T-helper 1 cell treated with Interleukin-12 subunit alpha and Interleukin-12 subunit beta and Interleukin-4 antibody, amounts not matched to agents 30 ng/mL and 1 ng/mL, for 36 hours (primary cell): Measurements from ENCODE around the gene MEGF6. TPM values are rescaled to one million over a fixed set of nuclear protein-coding genes. Genes with fewer than 3 reads are reported as not detected.

Experiments
- intact Hi-C: fragments of 100-400 bp; cut with micrococcal nuclease; formaldehyde crosslinking; loops from one replicate; pipeline ENCODE4 v1.15.1; 2024
- total RNA-seq: library from RNA; stranded (reverse); gene quantifications from 2 replicates; pipeline ENCODE4 v1.2.3, GENCODE V29; 2022

The MEGF6 gene
- total RNA-seq, 1 donor from 2014 or later: 9.6 TPM

DNA sequence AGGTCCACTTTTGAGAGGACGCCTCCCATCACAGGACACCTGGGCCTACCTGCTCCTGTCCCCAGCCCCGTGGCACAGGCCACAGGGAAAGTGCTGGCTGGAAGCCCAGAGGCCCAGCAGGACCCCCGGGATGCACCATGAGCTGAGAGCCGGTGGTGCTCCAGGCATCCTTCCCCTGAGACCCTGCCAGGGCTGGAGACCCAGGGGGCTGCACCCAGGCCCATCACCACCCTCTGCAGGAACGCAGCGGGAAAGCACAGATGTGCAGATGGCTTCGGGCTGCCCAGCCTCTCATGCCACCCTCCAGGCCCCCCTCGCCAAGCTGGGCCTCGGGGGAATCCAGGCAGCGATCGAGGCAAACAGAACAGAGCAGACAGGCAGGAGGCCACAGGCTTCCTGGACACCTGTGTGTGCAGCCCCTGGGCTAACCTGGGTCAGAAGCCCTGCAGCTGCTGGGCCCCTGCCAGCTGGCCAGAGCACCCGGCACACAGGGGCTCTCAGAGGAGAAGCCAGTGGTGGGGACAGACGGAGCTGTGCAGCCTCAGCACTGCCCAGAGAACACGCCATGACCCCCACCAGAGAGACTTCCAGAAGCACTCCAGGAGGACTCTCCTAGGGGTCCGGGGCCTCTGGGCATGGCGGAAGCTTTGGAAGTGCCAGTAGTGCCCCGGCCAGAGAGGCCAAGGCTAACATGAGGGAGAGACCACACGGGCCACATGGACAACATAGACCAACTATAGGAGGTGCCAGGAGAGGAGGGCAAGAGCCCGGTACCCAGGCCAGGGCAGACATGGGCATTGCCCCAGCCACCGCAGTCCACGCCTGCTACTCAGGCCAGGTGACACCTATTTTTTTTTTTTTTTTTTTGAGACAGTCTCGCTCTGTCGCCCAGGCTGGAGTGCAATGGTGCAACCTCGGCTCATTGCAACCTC lies 85.5 kb downstream of the MEGF6 start:
- intact Hi-C loops: no loop called here

DNA sequence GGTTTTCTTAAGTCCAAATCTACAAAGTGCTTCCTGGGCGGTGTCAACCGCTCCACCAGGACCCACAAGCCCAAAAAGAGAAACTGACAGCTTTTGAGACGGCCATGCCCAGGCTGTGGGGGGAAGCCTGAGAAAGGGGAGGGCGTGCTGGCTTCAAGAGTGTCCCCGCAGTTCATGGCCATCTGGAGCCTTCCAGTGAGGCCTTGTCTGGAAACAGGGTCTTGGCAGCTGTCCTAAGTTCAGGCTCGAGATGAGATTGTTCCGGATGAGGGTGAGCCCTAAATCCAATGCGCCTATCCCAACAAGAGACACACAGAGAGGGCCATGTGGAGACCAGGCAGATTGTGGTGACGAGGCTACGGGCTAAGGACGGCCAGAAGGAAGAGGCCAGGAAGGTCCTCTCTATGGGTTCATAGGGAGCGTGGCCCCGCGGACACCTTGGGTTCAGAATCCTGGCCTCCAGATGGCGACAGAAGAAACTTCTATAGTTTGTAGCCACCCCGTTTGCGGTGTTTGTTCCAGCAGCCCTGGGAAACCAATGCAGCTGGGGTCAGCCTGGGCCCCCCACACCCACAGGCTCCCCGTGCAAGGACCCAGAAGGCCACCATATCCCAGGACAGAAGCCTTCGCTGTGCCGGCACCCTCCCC lies 86.6 kb downstream of the MEGF6 start:
- intact Hi-C loops: no loop called here

DNA sequence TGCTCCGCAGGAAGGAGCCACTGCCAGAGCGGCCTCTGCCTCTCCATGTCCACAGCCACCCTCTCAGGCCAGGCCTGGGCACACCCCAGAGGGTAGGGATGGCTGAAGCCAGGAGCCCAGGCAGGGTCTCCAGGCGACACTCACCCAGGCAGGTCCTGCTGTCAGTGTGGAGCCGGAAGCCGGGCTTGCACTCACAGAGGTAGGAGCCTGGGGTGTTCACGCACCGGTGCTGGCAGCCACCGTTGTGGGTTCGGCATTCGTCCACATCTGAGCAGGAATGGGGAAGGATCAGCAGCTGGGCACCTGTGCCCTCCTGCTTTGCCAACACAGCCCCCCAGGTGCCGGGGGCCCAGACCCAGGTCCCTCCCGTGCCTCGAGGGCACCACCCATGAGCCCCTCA lies 87.3 kb downstream of the MEGF6 start:
- intact Hi-C loops: no loop called here

DNA sequence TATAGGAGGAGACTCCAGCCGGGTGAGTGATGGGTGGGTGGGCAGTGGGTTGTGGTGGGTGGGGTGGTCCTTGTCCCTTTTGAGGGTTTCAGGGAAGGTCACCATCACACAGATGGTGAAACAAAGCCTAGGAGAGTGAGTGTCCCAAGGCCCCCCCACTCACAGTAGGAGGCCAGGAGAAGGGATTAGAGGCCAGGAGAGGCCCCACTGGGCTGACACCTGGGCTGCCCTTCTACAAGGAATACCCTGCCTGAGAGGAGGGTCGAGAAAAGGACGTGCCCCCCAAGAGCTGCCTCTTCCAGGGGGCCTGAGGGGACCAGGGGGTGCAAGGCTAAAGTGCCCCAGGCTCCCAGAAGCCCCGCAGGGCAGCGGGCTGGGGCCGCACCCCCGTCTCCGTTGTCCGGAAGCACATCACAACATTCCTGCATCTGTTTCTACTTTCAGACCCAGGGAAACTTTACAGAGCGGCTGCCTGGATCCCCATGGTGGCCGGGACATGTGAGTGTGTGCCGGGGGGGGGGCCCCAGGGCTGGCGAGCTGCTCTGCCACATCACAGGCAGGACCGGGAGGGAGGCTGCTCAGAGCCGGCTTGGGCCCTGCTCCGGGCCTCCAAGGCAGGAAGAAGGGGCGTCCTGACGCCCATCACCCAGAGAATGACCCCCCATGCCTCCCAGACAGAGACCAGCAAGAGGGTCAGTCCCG lies 88.6 kb downstream of the MEGF6 start:
- intact Hi-C loops: no loop called here

DNA sequence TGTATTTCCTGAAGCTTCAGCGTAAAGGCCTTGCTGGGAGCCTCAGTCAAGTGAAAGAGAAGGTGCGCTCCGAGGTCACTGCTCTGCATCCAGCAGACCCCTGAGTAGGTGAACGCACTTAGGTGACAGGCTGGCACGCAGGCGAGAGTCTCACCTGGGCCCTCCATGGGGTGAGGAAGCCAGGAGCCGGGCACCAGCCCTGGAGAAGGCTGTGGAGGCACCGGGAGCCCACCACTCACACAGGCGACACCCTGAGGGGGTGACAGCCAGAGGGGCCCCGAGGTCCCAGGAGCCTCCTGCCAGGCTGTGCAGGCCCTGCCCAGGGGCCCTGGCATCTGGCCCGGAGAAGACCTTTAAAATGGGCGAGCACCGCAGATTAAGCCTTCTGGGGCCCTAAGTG lies 89.2 kb downstream of the MEGF6 start:
- intact Hi-C loops: no loop called here

DNA sequence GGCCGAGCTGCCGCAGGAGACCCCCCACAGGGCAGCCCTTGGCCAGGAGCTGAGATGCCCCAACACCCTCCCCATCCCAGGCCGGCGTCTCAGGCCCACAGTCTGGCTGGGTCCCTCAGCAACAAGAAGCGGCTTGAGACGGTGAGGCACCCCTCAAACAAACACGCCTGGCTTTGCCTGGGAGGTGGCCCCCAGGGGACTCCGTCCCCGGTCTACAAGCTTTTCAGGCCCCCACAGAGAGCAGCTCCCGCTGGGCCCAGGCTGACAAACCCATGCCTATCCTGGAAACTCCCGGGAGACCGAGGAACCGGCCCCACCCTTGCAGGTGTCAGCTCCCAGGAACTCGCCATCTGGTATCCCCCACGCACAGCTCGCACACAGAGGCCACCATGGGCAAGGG lies 89.9 kb downstream of the MEGF6 start:
- intact Hi-C loops: no loop called here

DNA sequence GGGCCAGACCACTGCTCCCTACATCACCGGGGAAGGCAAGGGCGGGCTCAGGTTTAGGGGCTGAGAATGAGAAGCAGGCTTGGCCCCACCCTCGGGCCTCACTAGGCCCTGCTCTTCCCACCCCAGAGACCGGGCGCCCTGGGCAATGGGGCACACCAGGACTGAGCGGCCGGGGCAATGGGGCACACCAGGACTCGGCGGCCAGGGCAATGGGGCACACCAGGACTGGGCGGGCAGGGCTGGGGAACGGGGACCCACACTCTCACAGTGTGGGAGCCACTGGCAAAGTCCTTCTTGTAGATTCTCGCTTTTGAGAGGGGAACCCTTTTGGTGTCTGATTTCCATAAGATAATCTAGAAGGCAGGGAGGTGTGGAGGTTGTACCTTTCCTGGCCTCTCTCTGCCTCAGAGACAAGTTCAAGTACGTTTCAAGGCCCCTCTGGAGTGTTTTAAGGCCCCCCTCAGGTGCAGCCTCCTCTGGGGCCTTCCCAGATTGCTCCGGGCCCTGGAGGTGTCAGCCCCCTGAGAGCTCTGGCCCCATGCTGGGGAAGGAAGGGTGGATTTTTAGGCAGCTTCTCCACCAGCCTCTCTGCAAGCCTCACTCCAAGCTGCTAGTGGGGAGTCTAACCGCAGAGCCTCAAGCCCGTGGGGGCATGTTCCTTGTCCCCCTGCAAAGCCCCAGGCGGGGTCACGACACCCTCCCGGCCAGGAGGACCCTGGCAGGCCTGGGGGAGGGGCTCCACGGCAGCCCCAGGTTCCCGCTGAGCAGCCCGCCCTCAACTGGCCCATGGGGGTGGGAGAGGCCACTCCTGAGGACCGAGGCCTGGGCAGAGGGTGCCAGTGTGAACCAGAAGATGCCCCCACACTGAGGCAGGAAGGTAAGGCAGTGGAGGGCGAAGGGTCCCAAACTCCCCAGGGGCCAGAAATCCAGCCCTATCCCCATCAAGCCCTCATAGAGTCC lies 90.6 kb downstream of the MEGF6 start:
- intact Hi-C loops: no loop called here

DNA sequence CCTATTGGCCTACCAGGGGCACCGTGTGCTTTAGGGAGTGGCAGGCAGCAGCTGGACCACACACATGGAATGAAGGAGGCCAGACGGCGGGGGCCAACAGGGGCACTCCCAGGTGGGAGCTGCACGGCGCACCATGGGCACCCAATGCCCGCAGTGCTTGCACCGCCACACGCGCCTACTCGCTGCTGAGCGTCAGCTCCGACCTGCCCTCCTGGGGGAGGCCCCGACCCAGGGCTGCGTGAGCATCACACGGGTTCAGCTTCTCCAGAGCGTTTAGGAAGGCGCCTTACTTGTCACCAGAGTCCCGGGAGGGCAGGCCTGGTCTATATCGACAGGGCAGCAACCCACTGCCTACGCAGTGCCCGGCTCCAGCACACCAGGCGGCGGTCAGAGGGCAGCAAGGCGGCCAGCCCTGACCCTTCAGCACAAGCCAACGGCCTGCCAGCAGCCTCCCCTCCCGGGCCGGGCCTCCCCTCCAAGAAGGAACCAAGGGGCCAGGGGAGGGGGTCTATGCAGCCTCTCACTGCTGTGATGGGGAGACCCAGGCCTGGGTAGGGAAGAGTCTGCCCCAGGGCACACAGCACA lies 91.9 kb downstream of the MEGF6 start:
- intact Hi-C loops: no loop called here

DNA sequence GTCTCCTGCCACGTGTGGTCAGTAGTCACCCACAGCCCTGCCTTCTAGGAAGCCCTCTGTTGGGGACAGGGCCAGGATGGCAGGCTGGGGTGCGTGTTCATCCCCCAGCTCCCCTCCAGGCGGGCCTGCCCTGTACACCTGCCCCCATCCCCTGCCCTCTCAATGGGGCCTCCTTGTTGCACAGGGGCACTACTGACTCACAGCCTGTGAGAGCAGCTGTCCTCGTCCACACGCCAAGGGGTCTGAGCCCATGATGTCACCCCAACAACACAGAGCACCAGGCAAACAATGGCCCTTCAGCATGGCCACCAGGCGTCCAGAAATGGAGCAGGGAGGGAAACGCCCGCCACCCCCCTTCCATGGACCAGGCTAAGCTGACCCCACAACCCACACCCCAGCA lies 92.6 kb downstream of the MEGF6 start:
- intact Hi-C loops: no loop called here

DNA sequence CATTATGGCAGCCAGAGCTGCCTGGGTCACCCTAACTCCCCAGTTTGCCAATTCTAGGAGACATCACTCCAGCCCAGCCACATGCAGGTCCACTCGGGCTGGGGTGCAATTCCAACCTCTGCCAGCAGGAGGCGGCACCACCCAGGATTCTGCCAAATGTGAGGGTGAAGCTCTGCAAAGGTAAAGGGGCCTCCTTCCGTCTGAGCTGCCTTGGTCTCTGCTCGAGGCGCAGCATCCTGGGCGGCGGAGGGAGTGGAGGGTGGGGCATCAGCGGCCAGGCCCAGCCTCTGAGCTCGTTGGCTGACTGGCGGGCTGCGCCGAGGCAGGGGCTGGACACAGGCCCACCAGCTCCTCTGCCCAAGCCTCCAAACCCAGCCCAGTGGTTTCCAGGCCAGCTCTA lies 93.1 kb downstream of the MEGF6 start:
- intact Hi-C loops: no loop called here

DNA sequence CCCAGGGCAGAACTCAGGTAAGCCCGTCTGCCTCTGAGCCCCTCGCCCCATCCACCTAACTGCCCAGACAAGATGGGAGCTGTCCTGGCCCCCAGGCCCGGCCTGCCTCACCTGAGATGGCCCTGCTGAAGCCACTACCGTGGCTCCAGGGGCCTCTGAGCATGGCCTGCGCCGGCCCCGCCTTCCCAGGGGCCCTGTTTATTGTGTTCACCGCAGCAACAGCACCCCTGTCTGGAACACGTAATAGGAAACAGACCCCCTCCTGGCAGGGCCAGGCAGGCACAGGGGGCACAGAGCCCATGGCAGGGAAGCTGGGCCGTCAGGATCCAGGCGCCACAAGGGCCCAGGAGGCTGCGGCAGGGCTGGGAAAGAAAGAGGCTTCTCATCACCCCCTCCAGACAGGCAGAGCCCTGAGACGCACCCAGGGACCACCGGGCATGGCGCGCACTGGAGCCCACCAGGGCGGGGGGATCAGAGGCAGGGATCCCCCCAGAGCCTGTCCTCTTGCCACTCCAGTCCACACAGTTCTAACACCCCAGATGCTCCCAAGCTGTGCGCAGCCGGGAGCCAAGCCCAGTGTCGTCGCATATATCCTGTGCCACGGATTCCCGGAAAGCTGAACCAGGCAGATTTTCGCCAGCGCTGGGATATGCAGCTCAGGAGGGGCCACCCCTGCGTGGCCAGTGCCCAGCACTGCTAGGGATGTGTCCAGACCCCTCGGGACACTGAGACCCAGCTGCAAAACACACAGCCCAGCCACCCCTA lies 94.2 kb downstream of the MEGF6 start:
- intact Hi-C loops: no loop called here

DNA sequence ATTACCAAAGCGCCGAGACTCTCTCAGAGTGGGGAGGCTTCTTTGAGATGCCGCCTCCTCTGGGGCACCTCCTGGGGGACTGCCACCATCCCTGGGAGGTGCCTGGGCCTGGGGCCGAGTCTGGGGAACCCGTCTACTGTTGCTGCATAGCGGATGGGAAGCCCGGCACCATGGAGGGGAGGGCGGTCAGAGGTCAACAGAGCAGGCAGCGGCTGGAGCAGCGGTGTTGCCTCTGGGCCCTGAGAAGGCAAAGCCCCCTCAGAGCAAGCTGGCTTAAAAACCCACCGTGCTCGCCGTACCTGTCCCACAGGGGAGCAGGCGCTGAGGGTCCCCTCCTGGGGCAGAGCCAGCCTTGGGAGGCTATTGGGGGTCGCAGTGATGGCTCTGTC lies 94.8 kb downstream of the MEGF6 start:
- intact Hi-C loops: no loop called here

DNA sequence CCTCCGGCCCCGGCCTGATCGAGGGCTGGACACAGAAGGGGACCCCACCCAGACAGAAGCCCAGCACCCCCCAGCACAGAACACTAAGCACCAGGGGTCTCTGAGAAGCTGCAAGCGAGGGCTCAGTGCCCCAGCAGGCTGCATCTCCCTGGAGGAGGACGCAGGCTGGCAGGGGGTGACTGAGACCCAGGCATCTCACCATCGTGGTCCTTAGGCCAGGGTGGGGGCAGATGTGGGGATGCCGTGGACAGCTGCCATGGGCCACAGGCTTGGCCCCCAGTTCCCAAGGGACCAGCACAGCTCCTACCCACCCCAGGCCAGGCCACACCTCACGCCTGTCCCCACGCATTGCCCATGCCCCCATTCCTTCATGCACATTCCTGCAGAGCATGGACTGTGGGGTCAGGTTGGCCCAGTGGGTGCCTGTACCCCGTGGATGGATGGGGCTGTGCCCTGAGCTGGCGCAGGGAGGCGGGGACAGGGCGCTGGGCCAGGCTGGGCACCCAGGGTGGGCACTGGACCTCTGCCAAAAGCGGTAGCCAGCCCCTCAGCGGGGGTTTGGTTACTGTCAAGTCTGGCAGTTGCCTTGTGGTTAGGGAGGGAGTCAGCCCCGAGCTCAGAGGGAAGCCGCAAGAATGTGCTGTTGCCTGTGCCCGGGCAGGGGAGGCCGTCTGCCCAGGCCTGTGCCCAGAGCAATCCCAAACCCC lies 95.4 kb downstream of the MEGF6 start:
- intact Hi-C loops: no loop called here

DNA sequence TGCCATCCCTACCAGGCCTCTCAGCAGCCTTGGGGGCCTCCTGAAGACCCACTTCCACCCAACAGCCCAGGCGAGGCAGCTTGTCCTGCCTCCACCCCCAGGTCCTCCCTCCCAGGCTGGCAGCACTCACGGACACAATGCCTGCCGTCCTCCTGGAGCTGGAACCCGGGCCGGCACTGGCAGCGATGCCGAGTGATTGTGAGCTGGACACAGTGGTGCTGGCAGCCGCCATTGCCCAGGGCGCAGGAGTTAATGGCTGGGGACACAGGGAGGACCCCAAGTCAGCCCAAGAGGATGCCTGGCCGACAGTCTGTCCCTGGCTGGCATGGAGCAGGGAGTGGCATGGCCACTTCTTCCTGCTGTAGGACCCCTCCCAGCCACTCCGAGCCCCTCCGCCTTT lies 96.0 kb downstream of the MEGF6 start:
- intact Hi-C loops: no loop called here

DNA sequence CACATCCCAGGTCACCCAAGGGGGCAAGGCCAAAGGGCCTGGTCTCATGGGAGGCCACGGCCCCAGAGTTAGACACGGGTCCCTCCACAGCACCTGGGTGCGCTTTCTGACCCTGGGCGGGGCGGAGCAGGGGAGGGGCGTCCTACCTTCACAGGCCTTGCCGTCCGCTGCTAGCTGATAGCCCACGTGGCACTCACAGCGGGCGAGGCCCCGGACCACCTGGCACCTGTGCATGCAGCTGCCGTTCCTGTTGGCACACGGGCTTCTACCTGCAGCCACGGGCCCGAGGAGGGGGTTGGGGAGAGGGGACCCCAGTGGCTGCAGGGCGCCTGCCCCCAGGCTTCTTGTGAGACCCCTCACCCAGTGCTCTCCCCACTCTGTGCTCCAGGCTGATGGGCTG lies 96.9 kb downstream of the MEGF6 start:
- intact Hi-C loops: no loop called here

DNA sequence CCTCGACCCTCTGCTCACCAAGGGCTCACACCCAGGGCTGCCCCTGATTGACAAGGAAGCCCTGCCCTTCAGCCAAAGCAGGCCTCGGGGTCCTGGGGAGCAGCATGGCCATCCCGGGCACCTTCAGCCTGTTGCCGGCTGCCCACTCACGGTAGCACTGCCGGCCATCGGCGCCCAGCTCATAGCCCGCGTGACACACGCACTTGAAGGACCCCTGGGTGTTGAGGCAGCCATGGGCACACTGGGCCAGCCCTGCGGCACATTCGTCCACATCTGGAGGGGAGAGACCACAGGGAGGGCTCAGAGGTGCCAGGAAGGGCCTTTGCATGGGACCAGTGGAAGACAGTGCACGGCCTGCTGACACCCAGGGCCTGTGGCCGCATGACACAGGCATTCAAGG lies 99.5 kb downstream of the MEGF6 start:
- intact Hi-C loops: no loop called here

DNA sequence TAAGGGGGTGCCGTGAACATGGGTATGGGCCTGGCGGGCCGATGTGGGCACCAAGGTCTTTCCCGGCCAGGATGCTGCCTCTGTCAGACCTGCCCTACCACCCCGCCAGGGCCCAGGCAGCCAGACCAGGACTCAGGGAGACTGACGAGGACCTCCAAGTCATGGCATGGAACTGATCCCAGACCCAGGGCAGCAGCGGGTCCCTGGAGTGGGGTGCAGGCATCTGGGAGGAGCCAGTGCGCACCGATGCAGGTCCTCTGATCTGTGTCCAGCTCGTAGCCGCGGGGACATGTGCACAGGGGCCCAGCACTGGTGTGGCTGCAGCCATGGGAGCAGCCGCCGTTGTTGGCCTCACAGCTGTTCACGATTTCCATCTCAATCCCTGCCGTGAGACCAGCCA lies 100.0 kb downstream of the MEGF6 start:
- intact Hi-C loops: no loop called here

DNA sequence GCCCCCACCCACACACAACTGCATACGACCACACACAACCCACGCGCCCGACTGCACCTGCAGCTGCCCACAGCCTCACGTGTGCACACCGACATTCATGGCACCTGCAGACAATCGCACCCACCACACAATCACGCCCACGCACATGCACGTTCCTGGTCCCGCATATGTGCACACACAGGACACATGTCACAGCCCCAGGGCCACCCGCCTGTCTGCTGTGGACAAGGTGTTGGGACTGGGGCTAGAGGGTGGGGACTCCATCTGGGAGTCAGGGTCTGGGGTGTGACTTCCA lies 100.4 kb downstream of the MEGF6 start:
- intact Hi-C loops: no loop called here

DNA sequence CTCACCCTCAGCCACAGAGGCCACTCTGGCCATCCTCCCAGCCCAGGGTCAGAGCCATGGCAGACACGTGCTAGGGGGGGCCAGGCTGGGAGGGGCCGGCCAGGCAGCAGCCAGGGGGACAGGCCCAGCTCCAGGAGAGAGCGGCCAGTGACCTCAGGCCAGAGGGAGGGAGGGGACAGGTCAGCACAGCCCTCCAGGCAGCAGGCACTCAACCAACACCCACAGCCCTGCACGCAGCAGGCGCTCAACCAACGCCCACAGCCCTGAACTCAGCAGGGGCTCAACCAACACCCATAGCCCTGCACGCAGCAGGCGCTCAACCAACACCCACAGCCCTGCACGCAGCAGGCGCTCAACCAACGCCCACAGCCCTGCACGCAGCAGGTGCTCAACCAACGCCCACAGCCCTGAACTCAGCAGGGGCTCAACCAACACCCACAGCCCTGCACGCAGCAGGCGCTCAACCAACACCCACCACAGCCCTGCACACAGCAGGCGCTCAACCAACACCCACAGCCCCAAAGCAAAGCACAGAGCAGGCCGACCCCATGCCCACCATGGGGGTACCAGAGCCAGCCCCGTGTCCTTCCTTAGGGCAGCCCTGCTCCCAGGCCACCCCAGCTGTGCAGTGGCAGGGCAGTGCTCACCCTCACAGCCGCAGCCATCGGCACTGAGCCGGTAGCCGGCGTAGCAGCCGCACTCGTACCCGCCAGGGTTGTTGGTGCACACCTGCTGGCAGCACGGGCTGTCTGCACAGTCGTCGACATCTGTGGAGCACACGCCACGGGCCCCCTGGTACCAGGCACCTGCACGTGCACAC lies 101.0 kb downstream of the MEGF6 start:
- intact Hi-C loops: no loop called here
